B cell (primary cell): ENCODE results near the gene UBE2O. TPM values are rescaled to one million over a fixed set of nuclear protein-coding genes. Genes with fewer than 3 reads are reported as not detected.

Experiments
- ATAC-seq: fragments of 200-7000 bp; cut with Tn5 transposase; one replicate; pipeline ENCODE4 v1.10.0; 2021; ENCODE audit warnings: low read depth, mild to moderate bottlenecking, moderate number of reproducible peaks, moderate library complexity
- CTCF ChIA-PET: fragments of 350-600 bp; sonication (Branson Sonifier 250); formaldehyde crosslinking; loops from one replicate; lab custom pipeline; 2021; ENCODE audit warnings: antibody characterized with exemption, inconsistent platforms; lab: Charles Lee
- POLR2A ChIA-PET: fragments of 350-600 bp; sonication (Branson Sonifier 250); formaldehyde crosslinking; loops from one replicate; lab custom pipeline; 2021; ENCODE audit warnings: antibody characterized with exemption; lab: Charles Lee
- DNase-seq: peaks from one replicate; pipeline ENCODE4 v3.0.0; 2013
- H2AFZ ChIP-seq: 2 replicates; pipeline ENCODE4 v1.6.1; 2012; ENCODE audit warnings: mild to moderate bottlenecking, low read depth, low read length; ENCODE audit not compliant: insufficient read depth, poor library complexity, severe bottlenecking
- H3K27ac ChIP-seq, 2 donors: 1 replicate in 1 of 2; 2 replicates in 1 of 2; pipeline ENCODE4 v1.5.1; 2012 to 2013; ENCODE audit warnings: low read length in 2 of 2, mild to moderate bottlenecking in 2 of 2, moderate library complexity in 1 of 2
- H3K27me3 ChIP-seq, 4 experiments: fragments of 200-600 bp in 1 of 4; sonication (generic) in 1 of 4; replicated peaks in 1 of 4; 1 replicate in 2 of 4; 2 replicates in 2 of 4; pipeline versions ENCODE4 v1.6.1 to v1.7.0; 2013 to 2016; ENCODE audit warnings: low read length in 3 of 4, mild to moderate bottlenecking in 2 of 4, mixed read lengths in 1 of 4, moderate library complexity in 1 of 4; ENCODE audit not compliant: insufficient read depth in 4 of 4, control insufficient read depth in 3 of 4; ENCODE audit errors: control extremely low read depth in 1 of 4
- H3K36me3 ChIP-seq, 2 experiments: replicated peaks in 1 of 2; 1 replicate in 1 of 2; 2 replicates in 1 of 2; pipeline versions ENCODE4 v1.6.1 to v1.7.1; 2013; ENCODE audit warnings: low read length in 1 of 2; ENCODE audit not compliant: insufficient read depth in 2 of 2, control insufficient read depth in 1 of 2; ENCODE audit errors: control extremely low read depth in 1 of 2, extremely low read depth in 1 of 2
- H3K4me1 ChIP-seq, 2 donors: fragments of 200-600 bp in 1 of 2; sonication (generic) in 1 of 2; 1 replicate in 1 of 2; 2 replicates in 1 of 2; pipeline versions ENCODE4 v1.5.1 to v1.6.1; 2013 to 2017; ENCODE audit warnings: low read length in 2 of 2; ENCODE audit not compliant: control insufficient read depth in 2 of 2, insufficient read depth in 2 of 2
- H3K4me2 ChIP-seq: replicated peaks from 2 replicates; pipeline ENCODE3; 2012; ENCODE audit warnings: mild to moderate bottlenecking, low read depth, low read length; ENCODE audit not compliant: poor library complexity, severe bottlenecking
- H3K4me3 ChIP-seq, 5 experiments: fragments of 200-600 bp in 1 of 5; sonication (generic) in 1 of 5; 1 replicate in 3 of 5; 2 replicates in 2 of 5; pipeline versions ENCODE4 v1.5.1 to v1.7.0; 2011 to 2016; ENCODE audit warnings: low read length in 4 of 5, mild to moderate bottlenecking in 4 of 5, low read depth in 2 of 5, control low read depth in 1 of 5, moderate library complexity in 1 of 5; ENCODE audit not compliant: insufficient read depth in 1 of 5; ENCODE audit errors: control extremely low read depth in 1 of 5, extremely low read depth in 1 of 5
- H3K79me2 ChIP-seq: fragments of 200-600 bp; sonication (generic); one replicate; pipeline ENCODE4 v1.6.0; 2016; ENCODE audit warnings: low read length; ENCODE audit not compliant: control insufficient read depth, insufficient read depth
- H3K9ac ChIP-seq: fragments of 200-600 bp; sonication (generic); 2 replicates; pipeline ENCODE4 v1.6.1; 2017; ENCODE audit warnings: mild to moderate bottlenecking, low read length, moderate library complexity
- H3K9me3 ChIP-seq, 3 donors: one replicate each; pipeline versions ENCODE4 v1.6.1 to v1.7.1; 2013; ENCODE audit warnings: low read length in 2 of 3; ENCODE audit not compliant: control insufficient read depth in 2 of 3, insufficient read depth in 1 of 3; ENCODE audit errors: control extremely low read depth in 1 of 3
- H4K20me1 ChIP-seq: 2 replicates; pipeline ENCODE4 v1.6.0; 2012; ENCODE audit warnings: mild to moderate bottlenecking, low read length; ENCODE audit not compliant: insufficient read depth, control insufficient read depth, poor library complexity, severe bottlenecking
- H3K27ac Mint-ChIP-seq: one replicate; pipeline ENCODE4 v1.8.0; 2021; ENCODE audit warnings: mixed read lengths
- H3K27me3 Mint-ChIP-seq: one replicate; pipeline ENCODE4 v1.8.0; 2021; ENCODE audit warnings: mixed read lengths
- H3K4me1 Mint-ChIP-seq: one replicate; pipeline ENCODE4 v1.8.0; 2021; ENCODE audit warnings: mixed read lengths
- H3K4me3 Mint-ChIP-seq: one replicate; pipeline ENCODE4 v1.8.0; 2021; ENCODE audit warnings: mixed read lengths
- H3K9me3 Mint-ChIP-seq: one replicate; pipeline ENCODE4 v1.8.0; 2022; ENCODE audit warnings: mixed read lengths; ENCODE audit not compliant: insufficient read depth
- EZH2 ChIP-seq: IDR thresholded peaks from 2 replicates; pipeline ENCODE4 v1.6.1; 2012; ENCODE audit warnings: borderline replicate concordance, low read depth, mild to moderate bottlenecking, moderate library complexity, low read length; ENCODE audit not compliant: insufficient read depth, poor library complexity, severe bottlenecking
- WGBS: methylation state at CpG from one replicate; pipeline ENCODE4 v1.1.5; 2013; ENCODE audit warnings: missing lambda C conversion rate; ENCODE audit not compliant: insufficient coverage; 5-methylcytosine and 5-hydroxymethylcytosine counted together
- intact Hi-C: fragments of 100-400 bp; cut with micrococcal nuclease; formaldehyde crosslinking; loops from one replicate; pipeline ENCODE4 v1.10.0; 2022
- polyA plus RNA-seq: library from polyadenylated mRNA; depleted of rRNA; stranded (reverse); fragments of >200 nt; gene quantifications from 2 replicates; pipeline ENCODE4 v1.2.3, GENCODE V29; 2012
- total RNA-seq, 2 donors: library from RNA; stranded (reverse); fragments of 120-200 nt in 1 of 2; gene quantifications; 1 replicate in 1 of 2; 2 replicates in 1 of 2; pipeline versions ENCODE4 v1.2.3 to v1.2.4, GENCODE V29; 2013 to 2022
- TF ChIP-seq, protein P1 (sequence below): fragments of 200-600 bp; IDR thresholded peaks from one replicate; pipeline ENCODE4 v1.8.0; 2022; ENCODE audit warnings: antibody characterized with exemption, mild to moderate bottlenecking

UBE2O gene
- total and polyA plus RNA-seq, 2 donors (not counting 1 experiment from before 2014, with no cell fraction given) = 41.3 to 54.0 TPM

DNA sequence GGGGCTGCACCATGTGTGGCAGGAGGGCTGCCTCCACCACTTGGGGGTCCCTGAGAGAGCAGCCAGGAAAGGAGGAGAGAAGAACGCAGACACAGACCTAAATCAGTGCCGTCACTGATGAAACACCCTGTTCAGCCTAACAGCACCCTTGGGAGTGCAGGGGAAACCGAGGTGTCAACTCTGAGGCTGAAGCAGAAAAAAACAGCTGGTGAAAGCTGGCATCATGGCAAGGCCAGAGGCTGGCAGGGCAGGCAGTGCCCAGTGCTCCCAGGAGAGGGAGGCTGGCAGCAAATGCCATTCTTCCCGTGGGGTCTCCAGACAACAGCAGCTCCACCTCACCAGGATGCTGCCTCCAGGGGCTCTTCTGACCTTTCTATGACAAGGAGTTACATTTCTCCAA is 45.4 kb downstream of the UBE2O start:
- H3K9ac ChIP-seq = no peak overlapping the region
- H3K27ac Mint-ChIP-seq = no peak overlapping the region
- WGBS = 24% methylated on average over 3 of the region's 4 CpGs

More for the DNA sequence above, 45.4 kb downstream of the UBE2O start:
- H3K27ac ChIP-seq = no peak overlapping the region
- ChIA-PET CTCF (interaction anchor here (0.7 to 17.6 kb wide), 18 partner anchors 10 to 142 kb away, joined by 3 to 265 read pairs (median 6); partner anchors contain the start of genes AANAT, SPHK1 and UBE2O), POLR2A (interaction anchor here (0.7 to 1.0 kb wide), 3 partner anchors 51 to 631 kb away, joined by 3 read pairs; no protein-coding TSS in a partner anchor)
- H3K9me3 ChIP-seq = no peaks in the 10 kb centered on the region
- H3K79me2 ChIP-seq = peaks cover 80% of the 10 kb centered on the region
- no peaks in the 10 kb centered on the region for H3K27me3 Mint-ChIP-seq
- H3K4me1 ChIP-seq = peaks cover 37 to 41% of the 10 kb centered on the region in 2 donors
- peak; percentile 11 for ATAC-seq
- no peak overlapping the region for H2AFZ ChIP-seq
- H3K4me3 ChIP-seq = no peak overlapping the region
- no peaks in the 10 kb centered on the region for H3K9me3 Mint-ChIP-seq
- intact Hi-C loops = no loop called here
- peak overlapping the region; percentile 55 for H3K4me2 ChIP-seq
- H4K20me1 ChIP-seq = peaks cover 58% of the 10 kb centered on the region
- H3K36me3 ChIP-seq = peaks cover 0 to 41% of the 10 kb centered on the region in 2 experiments
- DNase-seq = no peak
- peaks cover 49% of the 10 kb centered on the region for H3K4me1 Mint-ChIP-seq
- H3K27me3 ChIP-seq = no peaks in the 10 kb centered on the region
- H3K4me3 Mint-ChIP-seq = peak overlapping the region; percentile 44
- TF ChIP-seq EZH2 = no peak
- TF ChIP-seq, protein P1, sequence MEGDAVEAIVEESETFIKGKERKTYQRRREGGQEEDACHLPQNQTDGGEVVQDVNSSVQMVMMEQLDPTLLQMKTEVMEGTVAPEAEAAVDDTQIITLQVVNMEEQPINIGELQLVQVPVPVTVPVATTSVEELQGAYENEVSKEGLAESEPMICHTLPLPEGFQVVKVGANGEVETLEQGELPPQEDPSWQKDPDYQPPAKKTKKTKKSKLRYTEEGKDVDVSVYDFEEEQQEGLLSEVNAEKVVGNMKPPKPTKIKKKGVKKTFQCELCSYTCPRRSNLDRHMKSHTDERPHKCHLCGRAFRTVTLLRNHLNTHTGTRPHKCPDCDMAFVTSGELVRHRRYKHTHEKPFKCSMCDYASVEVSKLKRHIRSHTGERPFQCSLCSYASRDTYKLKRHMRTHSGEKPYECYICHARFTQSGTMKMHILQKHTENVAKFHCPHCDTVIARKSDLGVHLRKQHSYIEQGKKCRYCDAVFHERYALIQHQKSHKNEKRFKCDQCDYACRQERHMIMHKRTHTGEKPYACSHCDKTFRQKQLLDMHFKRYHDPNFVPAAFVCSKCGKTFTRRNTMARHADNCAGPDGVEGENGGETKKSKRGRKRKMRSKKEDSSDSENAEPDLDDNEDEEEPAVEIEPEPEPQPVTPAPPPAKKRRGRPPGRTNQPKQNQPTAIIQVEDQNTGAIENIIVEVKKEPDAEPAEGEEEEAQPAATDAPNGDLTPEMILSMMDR = no peak
